GM12872 (cell line): Measurements from ENCODE around the gene SYNGR1.

ENCODE experiments used
- CTCF ChIP-seq: IDR thresholded peaks from 3 replicates; pipeline ENCODE4 v1.5.1; 2011; ENCODE audit warnings: low read depth, mild to moderate bottlenecking, low read length, moderate library complexity; ENCODE audit not compliant: insufficient read depth

SYNGR1 gene

GRCh38 chr22:39306456-39307361, 43.1 kb upstream of the SYNGR1 start:
- TF ChIP-seq CTCF, result peak; percentile 80

- TF ChIP-seq CTCF, result no peak
Measured at GRCh38 chr22:39308614-39309363, 41.0 kb upstream of the SYNGR1 start.

GRCh38 chr22:39309364-39309861, 40.4 kb upstream of the SYNGR1 start:
- TF ChIP-seq CTCF, result peak; percentile 58; the same call in 2 of the 3 replicates

GRCh38 chr22:39309881-39310714, 39.7 kb upstream of the SYNGR1 start:
- no peak for TF ChIP-seq CTCF

- no peak for TF ChIP-seq CTCF
Measured at GRCh38 chr22:39311592-39312400, 38.0 kb upstream of the SYNGR1 start.

- TF ChIP-seq CTCF, result no peak
Measured at GRCh38 chr22:39312410-39312809, 37.4 kb upstream of the SYNGR1 start.
